ENCODE measurements around the gene LRRC23. TPM values are rescaled to one million over a fixed set of nuclear protein-coding genes. Genes with fewer than 3 reads are reported as not detected.

Gene LRRC23
- total RNA-seq, 1 donor from 2014 or later, result 5.7 TPM

DNA sequence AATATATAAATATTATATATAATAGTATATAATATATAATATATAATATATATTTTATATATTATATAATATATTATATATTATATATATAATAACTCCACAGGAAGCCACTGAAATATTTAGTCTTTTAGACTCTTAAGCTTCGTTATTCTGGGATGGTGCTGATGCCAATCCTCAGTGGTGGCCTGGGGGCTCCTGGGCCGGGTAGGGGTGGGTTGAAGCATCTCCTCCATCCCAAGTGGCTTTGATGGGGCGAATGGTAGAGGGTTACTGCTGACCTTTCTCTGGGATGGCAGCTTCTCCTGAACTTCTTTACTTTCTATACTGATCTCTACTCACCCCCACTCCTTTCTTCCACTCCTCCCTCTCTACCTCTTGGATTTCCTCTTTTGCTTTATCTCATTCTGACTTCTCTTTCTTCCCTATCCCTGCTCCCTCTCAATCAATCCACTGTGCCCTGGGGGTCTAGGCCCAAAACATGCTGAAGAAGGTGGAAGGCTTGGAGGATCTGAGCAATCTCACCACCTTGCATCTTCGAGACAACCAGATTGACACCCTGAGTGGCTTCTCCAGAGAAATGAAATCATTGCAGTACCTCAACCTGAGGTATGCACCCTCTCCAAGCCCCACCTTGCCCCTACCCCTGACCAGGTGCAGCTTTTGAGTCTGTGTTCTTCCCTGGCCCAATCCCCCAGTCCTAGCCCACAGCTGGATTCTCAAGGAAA lies 5.0 kb downstream of the LRRC23 start:
- TF ChIP-seq, protein P1, sequence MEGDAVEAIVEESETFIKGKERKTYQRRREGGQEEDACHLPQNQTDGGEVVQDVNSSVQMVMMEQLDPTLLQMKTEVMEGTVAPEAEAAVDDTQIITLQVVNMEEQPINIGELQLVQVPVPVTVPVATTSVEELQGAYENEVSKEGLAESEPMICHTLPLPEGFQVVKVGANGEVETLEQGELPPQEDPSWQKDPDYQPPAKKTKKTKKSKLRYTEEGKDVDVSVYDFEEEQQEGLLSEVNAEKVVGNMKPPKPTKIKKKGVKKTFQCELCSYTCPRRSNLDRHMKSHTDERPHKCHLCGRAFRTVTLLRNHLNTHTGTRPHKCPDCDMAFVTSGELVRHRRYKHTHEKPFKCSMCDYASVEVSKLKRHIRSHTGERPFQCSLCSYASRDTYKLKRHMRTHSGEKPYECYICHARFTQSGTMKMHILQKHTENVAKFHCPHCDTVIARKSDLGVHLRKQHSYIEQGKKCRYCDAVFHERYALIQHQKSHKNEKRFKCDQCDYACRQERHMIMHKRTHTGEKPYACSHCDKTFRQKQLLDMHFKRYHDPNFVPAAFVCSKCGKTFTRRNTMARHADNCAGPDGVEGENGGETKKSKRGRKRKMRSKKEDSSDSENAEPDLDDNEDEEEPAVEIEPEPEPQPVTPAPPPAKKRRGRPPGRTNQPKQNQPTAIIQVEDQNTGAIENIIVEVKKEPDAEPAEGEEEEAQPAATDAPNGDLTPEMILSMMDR (IDR thresholded peaks at IDR 0.05; ENCODE audit: unreplicated experiment), result no peak
- Mint-ChIP-seq H3K4me3 (ENCODE audit: unreplicated experiment) (no peak overlapping the region), H3K4me1 (ENCODE audit: unreplicated experiment) (no peaks in the 10 kb centered on the region), H3K27me3 (ENCODE audit: unreplicated experiment) (peaks cover 12% of the 10 kb centered on the region), H3K27ac (ENCODE audit: unreplicated experiment) (no peak overlapping the region), H3K36me3 (ENCODE audit: low read depth, unreplicated experiment) (peaks cover 5% of the 10 kb centered on the region), H3K9me3 (ENCODE audit: unreplicated experiment) (no peaks in the 10 kb centered on the region)
- DNase-seq (ENCODE audit: low spot score), result no peak

DNA sequence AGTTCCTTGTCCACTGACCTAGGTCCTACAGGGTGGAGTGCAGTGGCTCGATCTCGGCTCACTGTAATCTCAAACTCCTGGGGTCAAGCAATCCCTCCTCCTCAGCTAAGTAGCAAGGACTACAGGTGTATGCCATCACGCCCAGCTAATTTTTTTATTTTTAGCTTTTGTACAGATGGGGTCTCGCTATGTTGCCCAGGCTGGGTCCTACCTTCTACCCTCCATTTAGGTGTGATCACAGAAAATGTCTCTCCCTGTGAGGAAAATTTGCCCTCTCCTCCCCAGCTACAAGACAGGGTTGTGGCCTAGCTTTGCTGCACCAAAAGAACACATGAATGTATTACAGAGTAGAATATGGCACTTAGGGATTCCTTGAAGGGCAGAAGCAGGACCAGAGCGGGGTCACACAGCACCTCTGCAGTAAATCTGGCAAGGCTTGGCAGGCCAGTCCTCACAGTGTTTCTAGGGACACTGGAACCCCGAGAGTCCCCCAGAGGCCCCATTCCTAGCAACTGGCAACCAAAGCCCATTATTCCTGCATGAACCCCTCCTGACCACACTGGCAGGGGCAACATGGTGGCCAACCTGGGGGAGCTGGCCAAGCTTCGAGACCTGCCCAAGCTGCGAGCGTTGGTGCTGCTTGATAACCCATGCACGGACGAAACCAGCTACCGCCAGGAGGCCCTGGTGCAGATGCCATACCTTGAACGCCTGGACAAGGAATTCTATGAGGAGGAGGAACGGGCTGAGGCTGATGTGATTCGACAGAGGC lies 7.7 kb downstream of the LRRC23 start:
- TF ChIP-seq, protein P1 (IDR thresholded peaks at IDR 0.05; ENCODE audit: unreplicated experiment), result no peak
- H3K27me3 Mint-ChIP-seq (ENCODE audit: unreplicated experiment), result peaks cover 18% of the 10 kb centered on the region
- H3K27ac Mint-ChIP-seq (ENCODE audit: unreplicated experiment), result no peak overlapping the region
- peaks cover 5% of the 10 kb centered on the region for H3K36me3 Mint-ChIP-seq (ENCODE audit: low read depth, unreplicated experiment)
- no peak overlapping the region for H3K4me3 Mint-ChIP-seq (ENCODE audit: unreplicated experiment)
- DNase-seq (ENCODE audit: low spot score), result no peak
- H3K9me3 Mint-ChIP-seq (ENCODE audit: unreplicated experiment), result no peaks in the 10 kb centered on the region
- H3K4me1 Mint-ChIP-seq (ENCODE audit: unreplicated experiment), result peaks cover 11% of the 10 kb centered on the region

DNA sequence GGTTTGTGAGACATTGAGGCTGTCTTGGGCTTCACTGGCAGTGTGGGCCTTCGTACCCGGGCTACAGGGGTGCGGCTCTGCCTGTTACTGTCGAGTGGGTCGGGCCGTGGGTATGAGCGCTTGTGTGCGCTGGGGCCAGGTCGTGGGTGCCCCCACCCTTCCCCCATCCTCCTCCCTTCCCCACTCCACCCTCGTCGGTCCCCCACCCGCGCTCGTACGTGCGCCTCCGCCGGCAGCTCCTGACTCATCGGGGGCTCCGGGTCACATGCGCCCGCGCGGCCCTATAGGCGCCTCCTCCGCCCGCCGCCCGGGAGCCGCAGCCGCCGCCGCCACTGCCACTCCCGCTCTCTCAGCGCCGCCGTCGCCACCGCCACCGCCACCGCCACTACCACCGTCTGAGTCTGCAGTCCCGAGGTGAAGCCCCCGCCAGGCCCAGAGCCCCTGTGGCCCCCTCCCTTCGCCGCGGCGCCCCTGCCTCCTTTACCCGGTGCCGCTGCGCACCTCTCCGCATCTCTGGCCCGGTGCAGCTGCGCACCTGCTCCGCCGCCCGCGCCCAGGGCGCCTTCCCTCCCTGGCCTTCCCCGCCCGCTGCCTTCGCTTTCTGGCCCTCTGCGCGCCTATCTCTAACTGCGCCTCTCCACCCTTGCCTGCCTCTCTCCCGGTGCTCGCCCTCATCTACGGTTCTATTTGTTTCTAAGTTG lies 9.8 kb downstream of the LRRC23 start, which contains the start of gene ENO2:
TSS of gene ENO2 (plus strand) at position 335 of the 701 bp plus-strand sequence. CDS start 1,253 bp downstream, outside the sequence.
- TF ChIP-seq, protein P1 (IDR thresholded peaks at IDR 0.05; ENCODE audit: unreplicated experiment), result no peak
- Mint-ChIP-seq H3K4me1 (ENCODE audit: unreplicated experiment) (peaks cover 12% of the 10 kb centered on the region), H3K36me3 (ENCODE audit: low read depth, unreplicated experiment) (peaks cover 5% of the 10 kb centered on the region), H3K4me3 (ENCODE audit: unreplicated experiment) (peak within 1 kb of the TSS; percentile 86), H3K9me3 (ENCODE audit: unreplicated experiment) (no peaks in the 10 kb centered on the region), H3K27me3 (ENCODE audit: unreplicated experiment) (peaks cover 16% of the 10 kb centered on the region), H3K27ac (ENCODE audit: unreplicated experiment) (peak within 1 kb of the TSS; percentile 42)
- peak; percentile 50 for DNase-seq (ENCODE audit: low spot score)

DNA sequence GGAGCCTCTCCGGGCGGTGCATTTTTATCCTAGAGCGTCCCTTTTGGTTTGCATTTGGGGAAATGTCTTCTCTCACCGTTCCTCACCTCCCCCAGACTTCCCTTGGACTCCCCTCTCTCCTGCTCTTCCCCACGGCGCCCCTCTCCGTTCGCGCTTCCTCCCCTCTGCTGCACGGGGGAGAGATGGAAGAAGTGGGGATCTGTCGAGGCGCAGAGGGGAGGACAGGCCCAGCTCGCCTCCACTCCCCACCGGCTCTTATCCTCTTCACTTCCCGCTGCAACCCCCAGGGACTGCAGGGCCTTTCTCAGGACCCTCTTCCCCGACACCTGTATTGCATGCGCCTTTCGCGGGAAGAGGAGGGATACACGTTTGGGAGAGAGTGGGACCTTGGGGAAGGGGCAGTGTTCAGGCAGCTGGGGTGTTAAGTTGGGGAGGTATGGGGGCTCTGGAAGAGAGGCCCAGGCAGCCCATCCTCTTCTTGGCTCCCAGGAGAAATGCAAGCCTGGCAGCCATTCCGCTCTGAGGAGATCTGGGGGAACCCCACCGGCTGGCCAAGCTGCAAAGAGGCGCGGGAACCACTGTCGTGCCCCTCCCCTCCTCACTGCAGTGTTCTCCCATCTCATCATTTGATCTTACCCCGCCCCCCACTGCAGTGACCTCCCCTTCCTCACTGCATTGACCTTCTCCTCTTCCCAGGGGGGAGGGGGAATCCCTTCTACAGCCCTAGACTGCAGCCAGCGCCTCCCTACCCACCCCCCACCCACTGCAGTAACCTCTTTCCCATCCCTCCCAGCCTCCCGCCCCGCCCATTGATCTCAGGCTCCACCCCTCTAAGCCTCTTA lies 10.5 kb downstream of the LRRC23 start:
- TF ChIP-seq, protein P1 (IDR thresholded peaks at IDR 0.05; ENCODE audit: unreplicated experiment), result no peak
- peaks cover 5% of the 10 kb centered on the region for H3K36me3 Mint-ChIP-seq (ENCODE audit: low read depth, unreplicated experiment)
- no peaks in the 10 kb centered on the region for H3K9me3 Mint-ChIP-seq (ENCODE audit: unreplicated experiment)
- H3K27me3 Mint-ChIP-seq (ENCODE audit: unreplicated experiment), result peaks cover 23% of the 10 kb centered on the region
- peak overlapping the region; percentile 86 for H3K4me3 Mint-ChIP-seq (ENCODE audit: unreplicated experiment)
- DNase-seq (ENCODE audit: low spot score), result no peak
- peaks cover 20% of the 10 kb centered on the region for H3K4me1 Mint-ChIP-seq (ENCODE audit: unreplicated experiment)
- H3K27ac Mint-ChIP-seq (ENCODE audit: unreplicated experiment), result peak overlapping the region; percentile 42

Measured in endothelial cell (in vitro differentiated cells).